HG02870 (cell line): Measurements from ENCODE around the gene CRACR2B.
A peak's percentile ranks its signal among the peaks of the same experiment; 100 is the strongest.

ENCODE experiments used
- ATAC-seq: cut with Tn5 transposase; IDR thresholded peaks from one replicate; pipeline ENCODE4 v1.9.1; 2021; ENCODE audit warnings: mild to moderate bottlenecking, moderate library complexity; ENCODE audit not compliant: unreplicated experiment

Gene CRACR2B

GRCh38 chr11:794766-795633 lies 32.7 kb upstream of the CRACR2B start:
- no peak for ATAC-seq

DNA sequence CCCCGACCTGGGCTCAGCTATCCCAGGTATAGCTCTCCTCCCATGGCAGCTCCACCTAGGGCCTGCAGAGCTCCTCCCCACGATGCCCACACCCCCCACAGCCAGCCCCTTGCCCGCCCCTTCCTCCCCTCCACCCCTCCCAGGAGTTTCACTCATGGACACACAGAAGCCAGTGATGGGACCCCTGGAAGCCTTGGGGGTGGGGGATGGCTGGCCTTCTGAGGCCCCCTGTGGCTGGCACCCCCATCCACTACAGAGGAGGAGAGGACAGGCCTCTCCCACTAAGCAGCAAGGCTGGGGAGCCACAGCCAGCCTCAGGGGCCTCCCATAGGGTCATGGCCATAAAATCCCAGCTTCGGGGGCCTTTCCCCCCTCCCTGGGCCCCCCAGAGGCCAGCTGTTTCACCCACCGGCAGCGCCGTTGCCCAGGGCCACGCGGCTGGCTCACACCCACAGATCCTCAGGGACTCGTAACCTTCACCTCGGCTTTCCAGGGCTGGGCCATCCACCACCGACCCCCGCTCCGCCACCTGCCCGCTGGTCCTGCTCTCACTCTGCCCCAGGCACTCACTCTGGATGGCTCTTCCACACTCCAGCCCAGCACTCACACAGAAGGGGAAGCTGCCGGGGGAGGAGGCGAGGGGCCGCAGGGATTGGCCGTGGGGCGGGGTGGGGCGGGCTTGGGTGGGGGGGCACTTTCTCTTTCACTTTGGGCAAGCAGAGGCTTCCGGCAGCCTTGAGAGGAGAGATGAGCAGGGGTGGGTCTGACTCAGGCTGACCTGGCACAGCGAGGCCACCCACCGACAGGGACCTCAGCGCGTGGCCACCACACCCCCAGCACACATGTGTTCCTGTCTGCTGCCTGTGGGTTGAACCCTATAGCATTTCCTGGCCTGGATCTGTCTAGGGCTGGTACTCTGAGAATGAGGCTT lies 31.8 kb upstream of the CRACR2B start:
- ATAC-seq = no peak

DNA sequence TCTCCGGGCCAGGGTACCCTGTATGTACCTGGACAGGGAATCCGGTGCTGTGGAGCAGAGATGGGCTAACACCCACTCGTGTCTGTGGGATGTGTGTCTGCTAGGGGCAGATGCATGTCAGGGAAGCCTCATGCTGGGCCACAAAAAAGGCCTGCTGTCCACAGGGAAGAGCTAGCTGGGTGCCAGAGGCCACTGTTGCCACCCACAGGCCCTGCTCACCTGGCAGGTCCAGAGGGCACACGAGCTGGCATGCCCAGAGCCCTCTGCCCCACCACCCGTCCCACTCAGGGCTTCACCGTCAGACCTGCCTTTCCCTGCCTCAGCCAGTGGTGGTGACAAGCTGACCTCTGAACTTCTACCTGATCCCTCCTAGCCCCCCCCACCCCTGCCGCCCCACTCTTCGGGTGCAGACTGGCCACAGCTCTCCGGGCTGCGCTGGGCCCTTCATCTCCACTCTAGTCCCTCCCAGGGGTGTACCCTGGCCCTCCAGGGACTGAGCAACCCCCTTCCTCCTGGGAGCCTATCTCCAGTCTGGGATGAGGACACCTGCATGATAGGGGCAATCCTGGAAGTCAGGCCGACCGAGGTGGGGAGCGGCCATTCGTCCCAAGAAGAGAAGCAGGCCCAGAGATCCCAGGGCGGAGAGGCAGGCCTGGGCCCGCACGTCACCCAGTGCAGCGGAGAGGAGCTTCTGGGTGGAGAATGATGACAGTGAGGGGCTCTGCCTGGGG lies 31.0 kb upstream of the CRACR2B start:
- ATAC-seq = no peak

- ATAC-seq = peak; percentile 48
Observed at GRCh38 chr11:797296-798092, 30.2 kb upstream of the CRACR2B start.

- peak; percentile 42 for ATAC-seq
Observed at GRCh38 chr11:798093-798713, 29.5 kb upstream of the CRACR2B start, which contains the start of gene SLC25A22. TSS of gene SLC25A22 (minus strand) at chr11:798281. CDS start at chr11:795006, 3,275 bp downstream.

DNA sequence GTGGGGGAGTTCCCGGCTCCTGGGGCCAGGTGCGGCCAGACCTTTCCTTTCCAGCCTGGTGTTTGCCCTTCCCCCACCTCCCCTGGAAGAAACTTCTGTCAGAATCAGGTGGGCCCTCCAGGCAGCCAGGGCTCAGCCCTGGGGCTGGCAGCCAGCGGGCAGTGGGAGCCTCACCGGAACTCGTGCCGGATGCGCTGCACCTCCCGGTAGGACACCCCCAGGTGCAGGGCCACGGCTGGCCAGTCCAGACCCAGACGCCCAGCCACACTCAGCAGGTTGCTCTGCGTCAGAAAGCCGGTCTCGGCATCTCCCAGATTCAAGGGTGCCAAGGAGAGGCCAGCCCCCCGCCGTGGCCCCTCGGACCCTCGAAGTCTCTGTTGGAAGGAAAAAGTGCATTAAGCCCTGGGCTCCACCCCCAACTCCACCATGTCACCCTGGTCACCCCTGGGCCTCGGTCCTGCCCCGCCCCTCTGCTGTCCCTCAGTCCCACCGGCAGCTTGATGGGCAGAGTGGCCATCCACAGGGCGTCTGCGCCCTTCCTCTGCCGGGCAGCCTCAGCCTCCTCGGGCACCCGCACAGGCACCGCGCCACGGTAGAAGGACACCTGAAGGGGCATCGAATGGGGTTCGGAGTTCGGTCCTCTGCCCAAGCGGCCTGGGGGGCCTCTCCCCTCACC lies 27.9 kb upstream of the CRACR2B start:
- ATAC-seq = no peak

GRCh38 chr11:800473-800872 lies 27.2 kb upstream of the CRACR2B start:
- ATAC-seq = no peak

DNA sequence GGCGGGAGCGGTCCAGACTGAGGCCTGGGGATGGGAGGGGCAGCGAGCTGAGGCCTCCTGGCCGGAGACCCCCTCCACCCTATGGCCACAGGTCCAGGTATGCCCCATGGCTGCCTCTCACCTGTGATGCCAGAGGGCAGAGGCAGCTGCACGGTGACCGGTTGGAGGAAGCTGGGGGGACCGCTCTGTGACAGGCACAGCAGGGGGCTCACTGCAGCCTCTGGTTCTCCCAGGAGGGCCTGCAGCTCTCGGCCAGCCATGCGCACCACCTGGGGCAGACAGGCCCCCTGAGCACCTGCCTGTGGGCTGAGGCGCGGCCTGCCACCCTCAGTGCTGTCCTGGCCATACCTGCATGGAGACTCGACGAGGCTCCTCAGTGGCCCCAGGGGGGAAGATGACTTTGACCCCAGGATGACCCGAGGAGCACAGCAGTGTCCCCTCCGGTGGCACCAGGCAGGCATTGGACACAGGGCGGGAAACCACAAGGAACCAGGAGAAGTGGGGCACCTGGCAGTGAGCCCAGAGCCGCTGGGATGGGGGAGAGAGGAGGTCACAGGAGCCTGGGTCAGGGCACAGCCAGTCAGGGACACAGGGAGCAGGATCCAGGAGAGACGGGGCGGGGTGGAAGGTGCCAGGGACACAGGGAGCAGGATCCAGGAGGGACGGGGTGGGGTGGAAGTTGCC lies 26.5 kb upstream of the CRACR2B start:
- ATAC-seq = no peak

GRCh38 chr11:802018-802617 lies 25.6 kb upstream of the CRACR2B start:
- ATAC-seq = no peak

DNA sequence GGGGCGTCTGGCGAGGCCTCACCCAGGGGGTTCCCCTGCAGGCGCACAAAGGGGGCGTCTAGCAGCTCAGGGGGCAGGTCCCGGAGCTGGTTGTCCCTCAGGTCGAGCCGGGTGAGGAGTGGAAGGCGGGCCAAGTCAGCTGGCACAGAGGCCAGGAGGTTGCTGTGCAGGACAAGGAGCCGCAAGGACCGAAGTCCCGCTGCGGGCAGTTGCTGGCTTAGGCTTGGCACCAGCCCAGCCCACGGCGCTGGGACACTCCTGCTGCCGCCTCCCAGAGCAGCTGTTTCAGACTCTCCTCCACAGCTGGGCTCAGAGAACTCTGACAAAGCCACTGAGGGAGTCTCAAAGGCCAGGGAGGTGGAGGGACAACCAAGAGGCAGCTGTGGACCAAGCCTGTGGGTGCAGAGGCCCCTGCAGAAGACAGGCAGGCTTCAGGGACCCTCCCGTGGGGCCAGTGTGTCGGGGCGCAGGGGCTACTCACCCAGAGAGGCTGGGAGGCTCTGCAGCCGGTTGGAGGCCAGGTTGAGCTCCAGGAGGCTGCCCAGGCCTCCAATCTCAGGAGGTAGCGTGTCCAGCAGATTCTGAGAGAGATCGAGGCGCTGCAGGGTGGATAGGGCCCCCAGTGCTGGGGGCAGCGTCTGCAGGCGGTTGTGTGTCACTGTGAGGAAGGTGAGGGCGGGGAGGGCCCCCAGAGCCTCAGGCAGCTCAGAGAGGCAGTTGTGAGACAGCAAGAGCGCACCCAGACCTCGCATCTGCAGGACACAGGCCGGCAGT lies 24.8 kb upstream of the CRACR2B start:
- no peak for ATAC-seq

GRCh38 chr11:803467-803742 lies 24.3 kb upstream of the CRACR2B start:
- ATAC-seq = no peak

DNA sequence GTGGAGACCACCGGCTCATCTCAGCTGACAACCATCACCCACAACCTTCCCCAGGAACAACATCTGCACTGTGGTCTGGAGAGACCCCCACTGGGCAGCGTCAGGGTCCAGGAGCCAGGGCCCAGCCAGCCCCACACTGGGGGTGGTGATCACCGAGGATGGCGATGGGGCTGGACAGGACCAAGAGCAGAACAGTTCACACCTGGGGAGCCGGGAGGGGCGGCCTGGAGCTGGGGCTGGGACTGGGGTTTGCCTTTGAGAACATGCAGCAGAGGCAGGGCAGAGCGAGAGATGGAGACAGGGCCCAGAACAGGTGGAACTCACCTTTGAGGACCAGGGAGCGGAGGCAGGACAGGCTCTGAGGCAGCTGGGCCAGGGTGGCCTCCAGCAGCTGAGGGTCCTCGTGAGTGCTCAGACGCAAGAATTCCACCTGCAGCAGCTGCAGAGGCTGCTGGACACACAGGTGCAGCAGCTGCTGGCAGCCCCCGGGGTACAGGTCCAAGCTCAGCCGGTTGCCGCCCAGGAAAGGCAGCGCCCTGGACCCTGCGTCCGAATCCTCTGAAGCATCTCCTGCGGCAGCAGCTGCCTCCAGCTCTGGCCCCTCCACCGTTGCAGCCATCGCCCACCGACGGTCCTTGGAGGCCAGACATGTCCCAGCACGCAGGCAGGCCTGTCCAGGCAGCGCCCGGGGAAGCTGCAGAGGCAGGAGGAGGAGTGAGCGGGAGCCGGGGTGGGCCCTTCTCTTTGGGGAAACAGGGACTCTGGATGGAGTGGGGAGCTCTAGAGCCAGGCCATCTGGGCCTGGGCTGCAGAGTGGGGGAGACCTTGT lies 23.7 kb upstream of the CRACR2B start:
- ATAC-seq = no peak

DNA sequence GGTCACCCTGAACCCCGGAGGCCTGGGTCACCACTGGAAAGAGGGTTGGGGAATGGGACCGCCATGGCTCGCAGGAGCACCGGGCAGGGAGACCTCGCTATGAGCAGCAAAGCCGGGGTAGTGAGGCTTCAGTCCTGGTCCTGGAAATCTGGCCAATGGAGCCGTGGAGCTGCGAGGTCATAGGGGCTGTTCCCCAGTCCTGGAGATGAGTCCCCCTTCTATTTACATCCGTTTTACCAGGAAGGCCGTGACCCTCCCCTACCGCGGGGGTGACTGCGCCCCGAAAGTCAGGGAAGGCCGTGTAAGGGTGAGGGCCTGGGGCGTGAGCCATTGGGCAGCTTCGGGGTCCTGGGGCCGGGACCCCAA lies 23.1 kb upstream of the CRACR2B start:
- ATAC-seq = no peak

GRCh38 chr11:808427-809286 lies 19.1 kb upstream of the CRACR2B start:
- ATAC-seq = no peak

DNA sequence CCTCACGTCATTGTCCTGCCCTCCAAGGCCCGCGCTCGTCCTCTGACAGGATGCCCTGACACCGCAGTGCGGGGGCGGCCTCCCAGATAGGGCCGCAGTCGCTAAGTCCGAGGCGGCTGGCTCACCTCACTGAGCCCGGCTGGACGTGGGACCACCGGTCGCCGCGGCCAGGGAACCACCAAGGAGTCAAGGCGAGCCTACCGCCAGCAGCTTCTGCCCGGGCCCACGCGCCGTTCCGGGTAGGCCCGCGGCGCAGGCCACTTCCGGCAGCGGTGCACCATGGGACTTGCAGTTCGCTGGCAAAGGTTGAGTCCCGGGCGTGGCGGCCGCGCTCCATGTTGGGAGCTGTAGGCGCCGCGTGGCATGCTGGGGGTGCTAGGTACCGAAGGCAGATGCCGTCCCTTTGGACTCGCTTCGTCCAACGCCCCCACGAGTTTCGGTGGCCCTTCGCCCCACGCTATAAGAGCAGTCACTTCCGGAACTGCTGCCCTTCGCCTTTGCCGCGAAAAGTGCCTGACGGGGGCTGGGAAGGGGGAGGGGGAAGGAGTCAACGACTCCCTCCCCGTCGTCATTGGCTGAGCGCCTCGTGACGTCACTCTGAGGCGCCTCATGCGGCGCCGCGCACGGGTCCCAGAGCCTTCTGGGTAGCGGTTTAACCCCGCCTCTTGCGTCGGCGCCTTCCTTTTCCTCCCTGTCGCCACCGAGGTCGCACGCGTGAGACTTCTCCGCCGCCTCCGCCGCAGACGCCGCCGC lies 18.3 kb upstream of the CRACR2B start, which contains the start of gene RPLP2:
RPLP2 (plus strand) TSS at position 681 of the 753 bp plus-strand sequence. CDS start 268 bp downstream, outside the sequence.
- ATAC-seq = peak; percentile 69
